Fibroblast of mammary gland (primary cell): ENCODE results near the gene PCIF1.
"Not testable (repeated sequence)": the region's sequence is repeated elsewhere in the genome, so short reads cannot be mapped to it uniquely, and the experiment has no call there.

Source experiments
- DNase-seq: peaks from one replicate; pipeline ENCODE4 v3.0.0-alpha.2; 2010; ENCODE audit warnings: low read depth
- H3K4me3 ChIP-seq: 2 replicates; pipeline ENCODE4 v1.5.1; 2011; ENCODE audit warnings: low read depth, mild to moderate bottlenecking, low read length, moderate library complexity; ENCODE audit not compliant: control insufficient read depth
- CTCF ChIP-seq: conservative IDR thresholded peaks from 2 replicates; pipeline ENCODE4 v1.5.1; 2011; ENCODE audit warnings: low read depth, low read length, inconsistent platforms; ENCODE audit not compliant: control insufficient read depth, insufficient read depth

The PCIF1 gene

GRCh38 chr20:45948742-45949541 is 14.5 kb downstream of the PCIF1 start:
- no peak overlapping the region for H3K4me3 ChIP-seq
- no peak for TF ChIP-seq CTCF
- no peak for DNase-seq

- no peak for DNase-seq
- no peak overlapping the region for H3K4me3 ChIP-seq
- TF ChIP-seq CTCF = no peak
These were observed 15.3 kb downstream of the PCIF1 start for GRCh38 chr20:45949542-45950329.

- no peak overlapping the region for H3K4me3 ChIP-seq
- no peak for TF ChIP-seq CTCF
- no peak for DNase-seq
These were observed 15.8 kb downstream of the PCIF1 start for GRCh38 chr20:45950330-45950646.

- H3K4me3 ChIP-seq = no peak overlapping the region
- TF ChIP-seq CTCF = no peak
- no peak for DNase-seq
These were observed 17.7 kb downstream of the PCIF1 start for GRCh38 chr20:45951925-45952834.

GRCh38 chr20:45952861-45953260 is 18.4 kb downstream of the PCIF1 start:
- no peak overlapping the region for H3K4me3 ChIP-seq
- no peak for TF ChIP-seq CTCF
- DNase-seq = no peak

- H3K4me3 ChIP-seq = no peak overlapping the region
- TF ChIP-seq CTCF = no peak
- no peak for DNase-seq
These were observed 19.2 kb downstream of the PCIF1 start for GRCh38 chr20:45953672-45954071.

GRCh38 chr20:45956326-45956725 is 21.8 kb downstream of the PCIF1 start:
- not testable (repeated sequence) for H3K4me3 ChIP-seq, DNase-seq
